HG02623 (cell line): ENCODE data around the gene DHRS13.
A peak's percentile ranks its signal among the peaks of the same experiment; 100 is the strongest.
"Not testable (repeated sequence)": the region's sequence is repeated elsewhere in the genome, so short reads cannot be mapped to it uniquely, and the experiment has no call there.

ENCODE experiments used
- ATAC-seq: cut with Tn5 transposase; IDR thresholded peaks from one replicate; pipeline ENCODE4 v1.9.1; 2021; ENCODE audit warnings: moderate library complexity; ENCODE audit not compliant: unreplicated experiment

Gene DHRS13

DNA sequence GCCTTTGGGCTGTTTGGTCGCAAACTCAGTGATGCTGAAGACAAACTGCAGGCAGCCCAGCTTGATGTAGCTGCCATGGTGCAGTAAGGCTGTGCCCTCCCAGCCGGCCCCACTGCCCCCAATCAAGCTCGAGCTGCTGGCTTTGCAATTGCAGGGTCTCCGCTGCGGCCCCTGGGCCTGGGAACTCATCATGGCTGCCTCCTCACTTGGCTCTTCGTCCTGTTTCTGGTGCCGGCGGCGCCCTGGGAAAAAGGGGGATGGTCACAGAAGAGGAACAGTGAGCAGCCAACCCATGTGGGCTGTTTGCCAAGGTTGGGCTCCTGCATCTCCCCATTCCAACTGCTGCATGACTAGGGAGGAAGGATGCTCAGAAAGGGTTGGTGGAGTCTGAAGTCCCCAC is 3.4 kb upstream of the DHRS13 start:
- ATAC-seq, result no peak

DNA sequence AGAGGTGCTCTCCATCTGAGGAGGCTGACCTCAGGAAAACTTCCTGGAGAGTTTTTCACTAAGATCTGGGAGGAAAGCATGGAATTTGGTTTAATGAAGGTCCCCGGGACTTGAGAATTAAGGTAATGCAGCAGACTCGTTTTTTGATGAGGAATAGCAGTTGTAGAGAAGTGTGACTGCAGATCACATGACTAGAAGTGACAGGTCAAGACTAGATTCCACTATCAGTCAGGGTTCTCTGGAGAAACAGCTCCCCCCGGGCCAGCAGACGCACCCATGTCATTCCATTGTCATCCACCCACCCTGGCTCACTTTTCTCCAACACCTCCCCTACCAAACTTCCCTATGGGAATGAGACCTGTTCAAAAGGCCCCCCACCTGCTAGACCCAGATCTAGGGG is 1.9 kb upstream of the DHRS13 start:
- no peak for ATAC-seq

DNA sequence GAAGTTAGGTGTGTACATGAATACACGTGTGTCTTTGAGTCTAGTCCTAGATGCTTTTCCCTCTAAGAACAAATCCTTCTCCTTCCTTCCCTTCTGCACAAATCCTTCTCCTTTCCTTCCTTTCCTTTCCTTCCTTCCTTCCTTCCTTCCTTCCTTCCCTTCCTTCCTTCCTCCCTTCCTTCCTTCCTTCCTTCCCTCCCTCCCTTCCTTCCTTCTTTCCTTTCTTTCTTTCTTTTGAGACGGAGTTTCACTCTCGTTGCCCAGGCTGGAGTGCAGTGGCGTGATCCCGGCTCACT is 615 bp upstream of the DHRS13 start:
- ATAC-seq, result not testable (repeated sequence)

DNA sequence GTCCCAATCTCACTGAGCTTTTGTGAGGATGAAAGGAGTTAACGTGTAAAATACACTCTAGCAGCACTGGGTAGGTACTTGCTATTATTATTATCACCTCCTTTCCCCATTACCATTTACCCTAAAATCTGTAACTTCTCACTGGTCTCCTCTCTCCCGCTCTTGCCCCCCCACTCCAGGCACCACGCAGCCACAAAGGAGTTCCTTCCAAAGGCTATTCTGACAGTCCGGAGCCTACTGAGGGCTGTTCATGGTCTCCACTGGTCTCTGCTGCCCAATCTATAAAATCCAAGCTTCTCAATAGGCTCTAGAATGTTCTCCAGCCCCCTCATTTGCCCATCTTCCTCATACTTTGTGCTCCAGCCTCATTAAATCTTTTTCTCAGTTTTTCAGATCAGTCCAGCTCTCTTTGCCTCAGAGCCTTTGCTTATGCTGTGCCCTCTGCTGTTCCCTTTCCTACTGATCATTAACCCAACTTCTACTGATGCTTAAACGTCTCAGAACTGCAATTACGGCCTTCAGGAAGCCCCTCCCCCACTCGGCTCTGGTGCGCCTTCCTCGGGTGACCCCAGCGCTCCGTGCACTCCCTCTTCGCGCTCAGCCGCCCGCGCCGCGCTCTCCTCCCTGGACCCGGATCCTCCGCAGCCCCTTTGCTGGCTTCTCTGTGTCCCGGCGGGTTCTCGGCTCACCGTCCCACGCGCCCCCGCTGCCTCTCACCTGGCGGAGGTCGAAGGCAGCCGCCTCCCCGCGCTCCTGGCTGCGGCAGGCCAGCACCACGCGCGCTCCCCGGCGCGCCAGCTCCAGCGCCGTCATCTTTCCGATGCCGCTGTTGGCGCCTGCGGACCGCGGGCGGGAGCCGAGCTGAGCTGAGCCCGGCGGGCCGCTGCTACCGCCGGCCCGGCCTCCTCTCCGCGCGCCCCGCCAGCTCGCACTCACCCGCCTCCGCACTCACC is 737 bp downstream of the DHRS13 start:
- ATAC-seq, result peak; percentile 29

DNA sequence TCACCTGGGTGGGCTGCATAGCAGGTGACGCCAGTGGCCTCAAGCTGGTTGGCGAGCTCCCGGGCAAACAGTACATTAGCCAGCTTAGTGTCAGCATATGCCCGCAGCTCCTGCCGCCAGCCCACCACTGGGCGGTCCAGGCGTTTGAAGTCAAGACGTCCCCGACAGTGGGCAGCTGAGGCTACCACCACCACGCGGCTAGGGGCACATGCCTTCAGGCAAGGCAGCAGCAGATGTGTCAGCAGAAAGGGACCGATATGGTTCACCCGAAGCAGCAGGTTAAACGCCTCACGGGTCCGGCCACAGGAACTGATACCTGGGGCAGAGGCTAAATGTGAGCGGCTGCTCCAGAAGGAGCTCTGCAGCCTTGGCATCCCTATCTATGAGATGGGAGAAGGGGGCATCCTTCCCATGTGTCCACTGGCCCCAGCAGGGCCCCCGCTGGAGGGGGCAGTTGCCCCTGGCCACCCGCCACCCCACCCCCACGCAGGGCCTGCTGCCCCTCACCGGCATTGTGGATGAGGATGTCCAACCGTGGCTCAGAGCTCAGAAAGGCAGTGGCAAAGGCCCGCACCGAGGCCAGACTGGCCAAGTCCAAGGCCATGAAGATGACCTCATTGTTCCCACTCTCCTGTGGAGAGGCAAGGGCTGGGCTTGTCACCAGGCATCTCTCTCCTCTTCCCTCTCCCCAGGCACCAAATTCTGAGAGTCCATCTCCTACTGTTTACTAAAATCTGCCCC is 1.7 kb downstream of the DHRS13 start:
- ATAC-seq, result no peak

DNA sequence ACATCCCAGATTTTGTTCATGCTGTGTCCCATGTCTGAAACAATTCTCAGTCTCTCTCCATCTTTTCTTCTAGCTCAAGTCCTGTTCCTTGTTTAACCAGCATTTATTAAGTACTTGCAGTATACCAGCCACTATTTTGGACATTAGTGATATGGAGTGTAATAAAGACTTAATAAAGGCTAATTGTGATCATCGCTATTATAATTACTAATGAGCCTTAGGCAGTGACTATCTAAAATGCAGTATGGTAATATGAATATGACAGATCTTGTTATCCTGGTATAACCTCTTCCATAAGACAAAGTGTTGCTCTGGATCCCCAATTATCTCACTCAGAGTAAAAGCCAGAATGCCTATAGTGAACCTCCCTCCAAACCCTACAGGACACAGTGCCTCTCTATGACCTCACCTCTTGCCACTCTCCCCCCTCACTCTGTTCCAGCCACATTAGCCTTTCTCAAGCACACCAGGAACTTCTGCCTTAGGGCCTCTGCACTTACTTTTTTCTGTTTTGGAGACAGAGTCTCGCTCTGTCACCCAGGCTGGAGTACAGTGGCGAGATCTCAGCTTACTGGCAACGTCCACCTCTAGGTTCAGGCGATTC is 3.6 kb downstream of the DHRS13 start:
- no peak for ATAC-seq

DNA sequence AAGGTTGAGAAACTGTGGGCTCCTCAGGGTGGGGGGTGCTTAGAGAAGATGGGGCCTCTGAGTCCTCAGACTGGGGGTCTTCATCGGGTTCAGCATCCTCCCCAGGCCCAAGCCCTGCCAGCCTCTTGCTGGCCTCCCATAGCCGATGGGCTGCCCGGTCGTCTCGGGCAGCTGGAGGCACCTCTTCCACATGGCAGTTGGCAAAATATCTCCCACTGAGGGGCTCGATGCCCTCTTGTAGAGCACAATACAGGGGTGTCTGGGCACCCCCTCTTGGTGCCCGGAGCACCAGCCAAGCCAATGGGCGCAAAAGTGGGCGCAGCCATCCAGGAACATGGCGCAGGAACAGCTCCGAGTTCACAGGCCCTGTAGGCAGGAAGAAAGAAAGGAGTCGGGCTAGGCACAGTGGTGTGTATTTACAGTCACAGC is 4.3 kb downstream of the DHRS13 start:
- no peak for ATAC-seq

DNA sequence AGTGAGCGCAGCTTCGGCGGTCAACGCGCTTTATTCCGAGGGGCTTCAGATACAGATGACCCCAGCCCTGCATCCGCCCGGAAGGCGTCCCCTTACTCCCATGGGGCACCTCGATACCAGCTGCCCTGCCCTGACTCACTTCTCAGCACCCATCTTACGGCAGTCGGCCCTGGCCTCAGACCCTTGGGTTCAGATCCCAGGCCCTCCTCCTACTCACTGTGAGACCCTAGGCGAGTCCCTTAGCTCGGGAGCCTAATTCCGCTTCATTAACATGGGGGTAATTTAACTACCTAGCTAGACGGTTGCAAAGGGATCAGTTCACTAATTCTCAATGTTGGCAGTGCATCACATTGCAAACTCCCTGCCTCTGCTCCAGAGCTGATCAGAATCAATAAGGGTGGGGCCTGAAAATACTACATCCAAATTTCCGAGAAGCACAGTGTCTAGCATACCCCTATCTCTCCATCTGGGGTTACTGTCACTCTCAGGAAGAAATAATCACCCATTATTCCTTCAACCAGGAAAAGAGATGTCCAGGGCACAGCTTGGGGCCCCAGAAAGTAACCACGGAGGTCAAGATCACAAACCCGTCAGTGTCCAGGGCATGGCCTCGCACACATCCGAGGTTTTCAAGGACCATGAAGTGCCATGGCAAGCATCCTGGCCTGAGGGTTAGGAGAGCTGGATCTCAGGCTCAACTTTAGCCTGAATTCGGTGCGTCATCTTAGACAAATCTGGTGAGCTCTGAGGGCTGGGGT is 4.9 kb downstream of the DHRS13 start:
- ATAC-seq, result no peak

DNA sequence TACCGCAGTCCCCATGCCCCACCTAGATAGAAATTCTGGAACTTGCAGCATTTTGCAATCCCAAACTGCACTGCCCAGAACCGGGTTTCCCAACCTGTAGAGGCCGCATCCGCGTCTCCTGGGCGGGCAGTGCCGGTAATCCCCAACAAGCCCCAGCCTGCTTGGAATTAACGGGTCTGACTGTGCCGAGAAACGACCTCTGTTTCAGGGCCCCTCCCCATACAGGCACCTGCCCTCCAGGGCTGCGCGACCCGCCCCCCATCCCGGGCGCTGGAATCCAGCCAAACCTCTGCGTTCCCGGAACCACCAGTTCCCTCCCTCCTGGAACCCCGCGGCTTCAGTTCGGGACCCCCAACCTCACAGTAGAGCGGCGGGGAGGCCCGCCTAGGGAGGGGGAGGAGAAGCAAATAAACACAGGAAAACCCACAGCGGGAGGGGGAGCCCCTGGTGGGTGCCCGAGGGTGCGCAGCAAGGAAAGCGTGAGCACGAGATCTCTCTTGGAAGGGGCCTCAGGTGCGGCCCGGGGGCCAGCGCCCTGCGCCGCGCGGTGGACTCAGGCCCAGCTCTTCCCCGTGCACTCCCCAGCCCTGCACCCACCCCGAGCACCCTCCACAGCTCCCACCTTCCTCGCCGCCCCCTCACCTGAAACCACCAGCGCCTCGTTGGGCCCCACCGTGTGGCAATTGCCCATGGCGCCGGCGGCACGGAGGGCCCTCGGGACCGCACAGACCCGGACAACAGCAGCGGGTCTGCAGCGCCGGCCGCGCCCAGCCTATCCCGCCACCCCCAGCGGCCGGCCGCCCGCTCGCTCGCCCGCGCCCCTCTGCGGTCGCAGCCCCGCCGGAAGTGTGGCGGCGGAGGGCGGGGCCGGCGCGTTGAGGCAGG is 5.8 kb downstream of the DHRS13 start, which contains the start of gene FLOT2:
Gene FLOT2 (minus strand): TSS at position 850 of the 885 bp plus-strand sequence. CDS start 159 bp downstream, at position 691.
- ATAC-seq, result no peak

DNA sequence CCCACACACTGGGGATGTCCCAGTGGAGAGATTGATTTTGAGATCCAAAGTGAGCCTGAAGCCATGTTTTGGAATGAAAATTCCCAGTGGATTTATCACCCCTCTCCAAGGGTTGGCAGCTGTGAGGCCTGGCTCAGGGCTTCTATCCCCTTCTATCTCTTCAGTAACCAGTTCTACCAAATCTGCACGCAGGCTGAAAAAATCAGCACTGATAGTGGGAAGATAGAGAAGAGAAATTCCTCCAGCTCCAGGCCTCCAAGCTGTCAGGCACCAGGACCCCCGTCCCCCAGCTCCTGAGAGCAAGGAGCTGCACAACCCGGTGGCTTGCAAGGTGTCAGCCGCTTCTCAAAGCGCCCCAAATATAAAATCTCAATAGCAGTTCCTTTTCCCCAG is 6.4 kb downstream of the DHRS13 start:
- no peak for ATAC-seq

DNA sequence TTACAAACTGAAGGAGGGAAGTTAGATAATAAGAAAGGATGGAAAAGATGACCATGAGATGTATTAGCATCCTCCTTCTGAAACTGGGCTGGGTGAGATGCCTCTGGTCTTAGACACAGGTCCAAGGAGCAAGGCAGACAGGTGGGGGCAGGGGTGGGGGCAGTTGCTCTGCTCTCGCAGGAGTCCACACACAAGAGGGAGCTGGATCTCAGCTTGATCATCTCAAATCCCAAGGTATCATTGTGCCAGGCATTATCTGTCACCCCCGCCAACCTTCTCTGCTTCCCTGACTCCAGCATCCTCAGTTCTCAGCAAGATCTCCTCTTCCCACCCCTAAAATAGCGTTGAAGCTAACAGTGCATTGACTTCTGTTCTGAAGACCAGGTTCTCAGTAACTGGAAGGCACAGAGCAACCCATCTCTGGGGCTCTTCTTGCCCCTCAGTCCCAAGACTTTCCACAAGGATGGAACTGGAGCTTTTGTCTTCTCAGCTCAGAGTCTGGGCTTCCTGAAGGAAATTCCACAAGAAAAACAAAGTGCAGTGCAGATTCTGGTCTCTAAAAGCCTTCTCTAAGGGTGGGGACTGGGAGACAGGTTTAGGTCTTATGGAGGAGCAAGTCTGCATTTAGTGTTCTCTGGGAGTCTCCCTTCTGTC is 7.0 kb downstream of the DHRS13 start:
- ATAC-seq, result no peak

DNA sequence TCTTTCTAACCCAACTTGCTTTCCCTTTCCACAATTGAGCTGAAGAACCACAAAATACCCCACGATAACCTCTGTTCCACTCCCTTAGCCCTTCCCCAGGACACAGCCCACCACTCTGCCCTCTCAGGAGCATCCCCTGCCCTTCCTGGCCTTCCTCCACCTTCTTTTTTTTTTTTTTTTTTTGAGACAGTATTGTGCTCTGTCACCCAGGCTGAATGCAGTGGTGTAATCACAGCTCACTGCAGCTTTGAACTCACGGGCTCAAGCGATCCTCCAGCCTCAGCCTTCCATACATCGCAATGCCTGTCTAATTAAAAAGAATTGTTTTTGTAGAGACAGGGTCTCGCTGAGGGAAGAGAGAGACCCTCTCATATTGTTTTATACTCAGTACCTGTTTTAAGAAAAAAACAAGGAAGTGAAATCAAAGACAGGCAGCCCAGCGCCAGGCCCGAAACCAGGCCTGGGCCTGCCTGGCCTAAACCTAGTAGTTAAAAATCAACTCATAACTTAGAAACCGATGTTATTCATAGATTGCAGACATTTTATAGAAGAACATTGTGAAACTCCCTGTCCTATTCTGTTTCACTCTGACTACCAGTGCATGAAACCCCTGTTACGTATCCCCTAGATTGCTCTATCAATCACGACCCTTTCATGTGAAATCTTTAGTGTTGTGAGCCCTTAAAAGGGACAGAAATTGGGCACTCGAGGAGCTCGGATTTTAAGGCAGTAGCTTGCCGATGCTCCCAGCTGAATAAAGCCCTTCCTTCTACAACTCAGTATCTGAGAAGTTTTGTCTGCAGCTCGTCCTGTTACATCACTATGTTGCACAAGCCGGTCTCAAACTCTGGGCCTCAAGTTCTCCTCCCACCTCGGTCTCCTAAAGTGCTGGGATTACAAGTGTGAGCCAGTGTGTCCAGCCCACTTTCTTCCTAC is 9.4 kb downstream of the DHRS13 start:
- not testable (repeated sequence) for ATAC-seq

DNA sequence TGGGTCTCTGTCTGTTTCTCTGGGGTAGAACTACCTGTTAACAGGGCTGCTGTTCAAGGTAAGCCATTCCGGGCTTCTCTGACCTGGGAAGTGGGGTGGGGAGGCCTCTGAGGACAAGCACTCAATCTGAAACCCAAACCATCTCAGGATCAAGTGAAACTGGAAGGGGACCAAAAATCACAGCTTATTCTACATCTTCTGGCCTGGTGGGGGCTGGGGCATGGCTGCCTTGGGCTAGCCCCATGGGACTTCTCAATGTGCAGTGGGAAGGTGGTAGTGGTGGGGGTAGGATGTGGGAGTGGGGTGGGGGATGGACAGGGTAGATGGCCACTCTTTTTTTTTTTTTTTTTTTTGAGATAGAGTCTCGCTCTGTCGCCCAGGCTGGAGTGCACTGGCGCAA is 10.9 kb downstream of the DHRS13 start:
- ATAC-seq, result no peak

DNA sequence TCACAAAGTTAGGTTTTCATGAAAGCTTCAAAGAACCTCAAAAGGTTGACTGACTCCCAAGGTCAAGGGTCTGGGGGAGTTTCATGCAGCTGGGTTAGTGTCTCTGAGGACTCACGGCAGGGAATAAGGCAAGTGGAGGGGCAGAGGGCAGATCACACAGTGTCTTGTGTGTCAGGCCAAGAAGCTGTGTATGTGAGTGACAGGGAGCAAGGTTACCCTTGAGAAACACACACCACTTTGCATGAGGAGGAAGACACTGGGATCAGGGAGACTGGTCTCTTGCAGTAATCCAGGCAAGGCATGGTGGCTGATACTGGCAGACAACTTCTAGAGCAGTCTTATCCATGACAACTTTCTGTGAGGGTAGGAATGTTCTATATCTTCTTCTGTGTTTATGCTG is 11.7 kb downstream of the DHRS13 start:
- no peak for ATAC-seq

DNA sequence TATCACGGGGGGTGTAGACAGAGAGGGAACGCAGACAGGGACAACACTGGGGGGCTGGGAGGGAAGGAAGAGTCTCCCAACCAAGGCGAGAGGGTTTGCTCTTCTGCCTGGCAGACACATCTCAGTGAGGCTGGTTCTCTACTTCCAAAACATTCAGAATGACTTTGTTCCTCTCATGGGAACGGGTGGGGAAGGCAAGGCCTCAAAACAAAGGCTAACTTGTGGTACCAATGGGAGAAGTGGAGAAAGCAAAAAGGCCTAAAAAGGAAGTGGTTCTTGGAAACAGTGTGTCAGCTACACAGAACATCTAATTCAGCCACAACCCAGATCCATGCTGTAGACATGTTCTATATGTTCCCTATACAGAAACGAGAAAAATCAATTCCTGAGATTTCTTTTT is 12.9 kb downstream of the DHRS13 start:
- no peak for ATAC-seq

DNA sequence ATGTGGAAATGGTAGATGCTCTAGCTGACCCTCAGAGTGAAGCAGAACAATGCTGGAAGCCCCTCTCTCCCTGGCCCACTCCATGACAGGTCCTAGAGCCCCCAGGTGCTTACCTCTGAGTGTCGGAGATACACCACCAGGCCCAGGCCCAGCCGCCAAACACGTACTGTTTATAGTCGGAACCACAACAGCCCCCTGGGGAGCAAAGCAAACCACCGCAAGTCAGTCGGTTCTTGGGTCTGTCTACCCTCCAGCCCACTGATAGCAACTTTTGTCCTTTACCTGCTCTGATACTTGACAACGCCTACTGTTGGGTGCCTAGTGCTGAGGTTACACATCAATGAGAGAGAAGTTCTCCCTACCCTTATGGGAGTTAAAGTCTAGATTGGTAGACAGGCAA is 14.0 kb downstream of the DHRS13 start:
- no peak for ATAC-seq

DNA sequence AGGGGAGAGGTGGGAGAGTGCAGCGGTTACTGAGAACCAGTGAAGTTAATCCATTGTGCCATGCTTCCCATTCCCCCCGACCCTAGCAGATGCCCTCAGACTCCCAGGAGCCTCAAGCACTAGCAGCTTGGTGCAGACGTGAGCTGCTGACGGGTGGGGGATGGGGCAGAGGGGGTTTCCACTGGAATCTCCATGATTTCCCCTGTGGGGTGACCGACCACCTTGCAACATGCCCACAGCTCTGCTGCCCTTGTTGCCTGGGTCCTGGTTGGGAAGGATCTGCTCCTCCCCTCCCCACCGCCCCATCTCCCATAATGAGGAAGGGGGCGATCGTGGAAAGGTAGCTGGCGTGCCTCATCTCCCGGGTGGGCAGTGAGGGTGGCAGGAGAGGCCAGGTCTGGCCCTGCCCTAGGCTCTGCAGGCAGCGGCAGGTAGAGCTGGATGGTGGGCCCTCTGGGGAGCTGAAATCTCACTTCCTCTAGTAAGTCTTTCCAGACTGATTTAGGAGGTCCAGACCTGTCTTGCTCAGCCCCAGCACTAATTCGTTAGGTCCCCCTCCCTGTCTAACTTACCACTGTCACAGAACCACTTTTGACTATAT is 14.9 kb downstream of the DHRS13 start:
- ATAC-seq, result no peak

DNA sequence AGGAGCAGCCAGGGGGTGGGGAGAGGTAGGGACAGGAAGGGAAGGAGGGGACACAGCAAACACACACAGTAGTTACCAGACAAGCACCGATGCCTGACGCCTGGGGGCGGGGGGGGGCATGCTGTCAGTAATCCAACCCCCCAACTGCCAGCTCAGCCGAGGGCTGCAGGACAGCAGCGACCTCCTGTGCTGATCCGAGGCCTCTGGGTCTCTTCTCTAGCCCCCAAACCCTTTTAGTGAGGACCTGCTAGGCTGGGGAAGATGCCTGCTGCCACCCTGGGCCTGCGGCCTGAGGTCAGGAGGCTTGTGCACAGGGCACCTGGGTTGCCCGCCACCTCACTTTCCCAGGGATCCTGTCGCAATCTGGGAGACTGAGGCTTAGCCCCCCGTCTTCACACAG is 16.9 kb downstream of the DHRS13 start:
- no peak for ATAC-seq
